GDM1 (cell line): ENCODE results near the gene FSTL4.

ENCODE experiments used
- DNase-seq: peaks from one replicate; lab custom pipeline; 2025; lab: John Stamatoyannopoulos, UW

The FSTL4 gene

GRCh38 chr5:133610489-133611356 lies 1.6 kb downstream of the FSTL4 start:
- DNase-seq: no peak

GRCh38 chr5:133607451-133607850 lies 4.9 kb downstream of the FSTL4 start:
- DNase-seq: no peak

GRCh38 chr5:133606835-133607234 lies 5.5 kb downstream of the FSTL4 start:
- DNase-seq: no peak

- DNase-seq: no peak
Measured at GRCh38 chr5:133605323-133605722, 7.0 kb downstream of the FSTL4 start.

GRCh38 chr5:133603711-133604110 lies 8.6 kb downstream of the FSTL4 start:
- DNase-seq: no peak

GRCh38 chr5:133602835-133603380 lies 9.4 kb downstream of the FSTL4 start:
- no peak for DNase-seq

- DNase-seq: no peak
Measured at GRCh38 chr5:133599600-133599999, 12.7 kb downstream of the FSTL4 start.

GRCh38 chr5:133599044-133599443 lies 13.3 kb downstream of the FSTL4 start:
- DNase-seq: no peak

GRCh38 chr5:133596049-133596448 lies 16.3 kb downstream of the FSTL4 start:
- DNase-seq: no peak

GRCh38 chr5:133595465-133595864 lies 16.9 kb downstream of the FSTL4 start:
- DNase-seq: no peak

GRCh38 chr5:133589286-133589685 lies 23.1 kb downstream of the FSTL4 start:
- DNase-seq: no peak

GRCh38 chr5:133582971-133583370 lies 29.4 kb downstream of the FSTL4 start:
- DNase-seq: no peak

- DNase-seq: no peak
Measured at GRCh38 chr5:133581918-133582317, 30.4 kb downstream of the FSTL4 start.

GRCh38 chr5:133581348-133581747 lies 31.0 kb downstream of the FSTL4 start:
- DNase-seq: no peak

- DNase-seq: no peak
Measured at GRCh38 chr5:133580618-133581017, 31.7 kb downstream of the FSTL4 start.

GRCh38 chr5:133579766-133580165 lies 32.6 kb downstream of the FSTL4 start:
- no peak for DNase-seq

GRCh38 chr5:133569347-133569746 lies 43.0 kb downstream of the FSTL4 start:
- no peak for DNase-seq

GRCh38 chr5:133565993-133566392 lies 46.3 kb downstream of the FSTL4 start:
- no peak for DNase-seq

GRCh38 chr5:133564921-133565565 lies 47.3 kb downstream of the FSTL4 start:
- DNase-seq: no peak

GRCh38 chr5:133562554-133562953 lies 49.8 kb downstream of the FSTL4 start:
- DNase-seq: no peak

GRCh38 chr5:133559960-133560359 lies 52.4 kb downstream of the FSTL4 start:
- no peak for DNase-seq

- DNase-seq: no peak
Measured at GRCh38 chr5:133556551-133556950, 55.8 kb downstream of the FSTL4 start.

GRCh38 chr5:133554279-133554678 lies 58.1 kb downstream of the FSTL4 start:
- no peak for DNase-seq
